ENCODE data around the gene INSR.

INSR gene

GRCh38 chr19:7294558-7295212 lies 471 bp upstream of the INSR start:
- no peak for DNase-seq

DNA sequence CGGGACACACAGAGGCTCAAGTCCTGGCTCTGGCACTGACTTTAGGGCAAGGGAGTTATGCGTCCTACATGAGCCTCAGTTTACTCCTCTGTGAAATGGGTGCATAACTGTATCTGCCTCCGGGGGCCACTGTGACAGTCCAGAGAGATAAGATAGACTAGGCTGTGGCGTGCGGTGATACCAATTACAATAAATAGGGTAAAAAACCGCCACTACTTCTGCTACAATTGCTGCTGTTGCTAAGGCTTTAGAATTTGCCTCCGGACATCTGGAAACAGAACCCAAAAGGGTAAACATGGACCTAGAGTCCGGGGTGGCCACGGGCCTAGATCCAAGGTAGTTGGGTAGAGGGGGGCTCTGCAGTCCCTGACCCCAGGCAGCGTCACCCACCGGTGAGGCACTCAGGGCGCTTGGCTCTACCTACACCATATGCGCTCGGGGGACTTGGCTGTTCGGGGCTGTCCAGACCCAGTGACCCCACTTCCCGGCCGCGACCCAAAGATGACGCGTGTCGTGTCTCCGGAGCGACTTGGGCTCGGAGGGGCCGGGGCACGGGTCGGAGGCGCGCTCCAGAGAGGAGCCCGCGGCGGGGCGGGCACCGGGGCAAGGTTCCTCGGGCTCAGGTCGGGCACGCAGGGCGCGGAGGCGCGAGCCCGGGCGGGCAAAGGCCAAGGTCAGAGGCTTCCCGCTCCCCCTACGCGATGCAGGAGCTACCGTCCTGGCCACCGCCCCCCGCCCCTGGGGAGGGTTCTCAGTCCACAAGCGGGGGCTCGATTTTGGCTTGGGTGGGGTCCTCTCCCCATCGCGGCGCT lies 1.1 kb downstream of the INSR start:
- no peak for DNase-seq

DNA sequence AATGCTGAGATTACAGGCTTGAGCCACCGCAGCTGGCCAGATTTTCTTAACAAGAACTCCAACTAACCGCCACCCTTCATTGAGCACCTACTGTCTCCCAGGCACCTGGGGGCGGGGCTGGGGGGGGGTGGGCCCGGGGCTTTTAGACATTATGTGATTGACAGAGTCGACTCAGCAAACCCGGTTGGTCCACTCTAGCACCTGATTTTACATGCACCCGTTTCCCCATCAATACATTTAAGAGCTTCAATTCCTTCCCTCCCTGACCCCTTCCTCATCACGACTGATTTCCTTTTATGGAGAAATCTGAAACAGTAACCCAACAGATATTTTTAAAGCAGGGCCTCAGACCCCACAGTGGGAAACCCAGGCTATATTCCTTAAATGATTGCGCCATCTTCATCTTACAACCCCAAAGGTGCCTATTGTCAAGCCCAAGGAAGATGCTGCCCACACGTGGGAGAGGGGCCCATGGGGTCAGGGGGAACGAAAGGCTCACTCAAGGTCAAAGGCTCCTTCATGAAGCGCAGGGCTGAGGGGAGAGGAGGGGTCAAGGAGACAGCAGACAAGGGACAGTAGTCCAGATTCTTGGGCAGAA lies 1.8 kb downstream of the INSR start:
- DNase-seq: no peak

- no peak for DNase-seq
These were observed 5.2 kb downstream of the INSR start for GRCh38 chr19:7288977-7289376.

DNA sequence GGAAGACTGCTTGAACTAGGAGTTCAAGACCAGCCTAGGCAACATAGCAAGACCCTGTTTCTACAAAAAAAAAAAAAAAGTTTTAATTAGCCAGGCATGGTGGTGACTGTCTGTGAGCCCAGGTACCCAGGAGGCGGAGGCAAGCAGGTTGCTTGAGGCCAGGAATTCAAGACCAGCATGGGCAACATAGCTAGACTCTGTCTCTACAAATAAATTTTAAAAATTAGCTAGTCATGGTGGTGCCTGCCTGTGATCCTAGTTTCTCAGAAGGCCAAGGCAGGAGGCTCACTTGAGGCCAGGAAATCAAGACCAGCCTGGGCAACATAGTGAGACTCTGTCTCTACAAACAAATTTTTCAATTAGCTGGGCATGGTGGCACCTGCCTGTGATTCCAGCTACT lies 6.1 kb downstream of the INSR start:
- DNase-seq: no peak

DNA sequence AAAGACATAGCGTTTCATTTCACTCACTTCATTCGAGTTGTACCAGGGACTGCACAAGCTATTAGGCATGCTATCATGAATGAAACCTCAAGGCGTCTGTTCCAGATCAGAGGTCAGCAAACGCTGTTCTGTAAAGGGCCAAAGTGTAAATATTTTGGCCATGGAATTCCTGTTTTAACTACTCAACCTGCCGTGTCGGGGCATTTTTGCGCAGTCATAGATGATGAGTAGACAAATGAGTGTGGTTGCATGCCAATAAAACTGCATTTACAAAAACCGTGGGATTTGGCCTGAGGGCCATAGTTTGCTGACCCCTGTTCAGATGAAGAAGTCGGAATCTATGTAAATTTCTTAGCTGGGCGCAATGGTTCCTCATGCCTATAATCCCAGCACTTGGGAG lies 6.5 kb downstream of the INSR start:
- no peak for DNase-seq

- no peak for DNase-seq
These were observed 13.1 kb downstream of the INSR start for GRCh38 chr19:7280940-7281666.

GRCh38 chr19:7272856-7273578 lies 21.2 kb downstream of the INSR start:
- no peak for DNase-seq

DNA sequence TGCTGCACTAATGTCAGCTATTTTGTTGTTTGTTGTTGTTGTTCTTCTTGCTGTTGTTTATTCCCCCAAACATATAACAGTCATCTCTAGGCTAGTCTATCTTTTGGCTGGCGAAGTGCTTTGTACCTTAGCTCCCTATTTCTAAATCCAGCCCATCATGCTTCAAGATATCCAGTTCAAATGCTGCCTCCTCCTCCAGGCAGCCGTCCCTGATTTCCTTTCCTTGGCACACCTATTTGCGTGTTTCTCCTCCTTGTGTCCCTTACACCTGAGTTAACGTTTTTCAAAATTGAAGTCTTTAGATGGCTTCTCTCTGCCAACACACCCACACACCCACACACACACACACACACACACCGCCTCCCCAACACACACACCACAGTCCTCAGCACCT lies 25.5 kb downstream of the INSR start:
- no peak for DNase-seq

DNA sequence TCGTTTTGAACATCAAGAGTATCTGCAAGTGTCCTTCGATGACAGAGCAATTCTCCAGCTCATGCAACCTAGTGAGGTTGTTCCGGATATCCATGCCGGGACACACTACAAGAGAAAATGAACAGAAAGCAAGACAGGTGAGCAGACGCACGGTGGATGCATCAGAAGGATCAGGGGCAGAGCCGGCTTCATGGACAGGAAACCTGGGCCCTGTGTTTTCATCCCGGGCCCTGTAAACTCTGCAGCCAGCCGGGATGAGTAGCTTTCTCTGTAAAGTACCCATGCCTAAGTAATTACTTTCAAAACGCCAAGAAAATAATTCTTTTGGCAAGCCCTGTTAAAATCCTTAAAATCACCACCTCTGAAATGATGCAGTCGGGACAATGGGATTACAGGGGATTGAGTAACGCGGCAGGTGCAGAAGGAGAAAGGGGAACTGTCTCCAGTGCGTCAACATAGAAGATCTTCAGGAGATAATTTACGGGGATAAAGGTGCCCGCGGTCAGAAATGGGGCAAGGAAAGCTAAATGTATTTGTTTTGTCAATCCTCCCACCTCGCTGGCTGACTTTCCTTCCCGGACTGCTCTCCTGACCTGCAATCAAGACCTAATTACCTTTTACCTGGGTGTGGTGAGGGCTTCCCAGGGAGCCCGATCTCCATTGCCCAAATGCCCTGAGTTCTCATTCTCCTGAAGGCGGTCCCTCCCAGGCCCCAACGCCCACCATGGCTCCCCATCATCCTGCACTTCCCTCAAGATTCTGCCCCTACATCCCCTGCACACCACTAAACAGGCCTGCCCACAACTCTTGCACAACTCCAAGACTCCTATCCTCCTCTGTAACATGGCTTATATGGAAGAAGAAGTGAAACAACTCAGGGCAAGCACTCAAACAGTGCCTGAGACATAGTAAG lies 26.2 kb downstream of the INSR start:
- DNase-seq: no peak

- DNase-seq: no peak
These were observed 27.4 kb downstream of the INSR start for GRCh38 chr19:7266832-7267231.

DNA sequence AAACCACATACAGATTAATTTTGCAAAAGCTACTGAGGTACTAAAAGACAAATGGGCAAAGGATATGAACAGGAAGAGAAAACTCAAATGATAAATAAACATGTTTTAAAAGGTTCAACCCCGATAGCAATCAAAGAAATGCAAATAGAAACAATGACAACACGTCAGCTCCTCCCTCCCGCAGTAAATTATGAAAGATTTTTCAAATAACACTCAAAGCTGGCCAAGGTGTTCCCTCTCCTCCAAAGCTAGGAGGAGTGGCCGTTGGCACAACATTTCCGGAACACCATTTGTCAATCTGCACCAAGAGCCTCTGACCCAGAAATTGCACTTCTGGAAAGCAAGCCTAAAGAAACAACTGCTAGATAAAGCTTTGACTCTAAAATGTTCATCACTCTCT lies 28.3 kb downstream of the INSR start:
- no peak for DNase-seq

DNA sequence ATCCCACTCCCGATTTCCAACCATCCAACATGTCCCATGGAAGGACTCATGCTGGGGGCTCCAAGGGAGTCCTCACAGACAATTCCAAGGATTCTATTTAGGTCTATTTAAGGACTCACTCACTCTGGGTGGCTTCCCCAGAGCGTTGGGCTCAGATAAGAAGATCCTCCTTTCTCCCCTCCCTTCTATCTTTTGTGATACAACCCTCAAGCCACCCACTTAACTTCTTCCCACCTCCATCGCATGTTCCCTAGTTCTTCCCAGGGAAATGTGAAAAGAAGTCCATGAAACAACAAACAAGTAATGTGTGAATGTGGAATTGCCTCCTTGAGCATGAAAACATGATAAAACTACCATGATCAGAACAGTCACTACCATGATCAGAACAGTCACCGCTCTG lies 29.4 kb downstream of the INSR start:
- no peak for DNase-seq

DNA sequence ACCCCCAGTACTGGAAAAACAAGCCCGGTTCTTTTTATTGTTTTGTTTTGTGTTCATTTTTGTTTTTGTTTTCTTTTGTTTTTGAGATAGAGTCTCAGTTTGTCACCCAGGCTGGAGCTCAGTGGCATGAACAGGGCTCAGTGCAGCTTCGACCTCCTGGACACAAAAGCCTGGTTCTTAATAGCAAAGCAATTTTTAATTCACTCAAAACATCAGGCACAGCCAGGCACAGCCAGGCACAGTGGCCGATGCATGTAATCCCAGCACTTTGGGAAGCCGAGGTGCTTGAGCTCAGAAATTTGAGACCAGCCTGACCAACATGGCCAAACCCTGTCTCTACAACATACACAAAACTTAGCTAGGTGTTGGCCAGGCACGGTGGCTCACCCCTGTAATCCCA lies 30.7 kb downstream of the INSR start:
- DNase-seq: no peak

DNA sequence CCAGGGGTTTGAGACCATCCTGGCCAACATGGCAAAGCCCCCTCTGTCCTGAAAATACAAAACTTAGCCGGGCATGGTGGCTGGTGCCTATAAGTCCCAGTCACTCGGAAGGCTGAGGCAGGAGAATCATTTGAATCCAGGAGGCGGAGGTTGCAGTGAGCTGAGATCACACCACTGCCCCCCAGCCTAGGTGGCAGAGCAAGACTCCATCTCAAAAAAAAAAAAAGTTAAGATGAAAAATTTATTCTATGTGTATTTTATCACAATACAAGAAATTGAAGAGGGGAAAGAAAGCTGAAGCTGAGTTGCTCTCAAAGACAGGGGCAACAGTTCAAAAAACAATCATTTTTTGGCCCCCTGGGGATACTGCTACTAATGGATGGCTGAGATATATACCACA lies 31.1 kb downstream of the INSR start:
- no peak for DNase-seq

GRCh38 chr19:7262470-7262869 lies 31.7 kb downstream of the INSR start:
- no peak for DNase-seq

DNA sequence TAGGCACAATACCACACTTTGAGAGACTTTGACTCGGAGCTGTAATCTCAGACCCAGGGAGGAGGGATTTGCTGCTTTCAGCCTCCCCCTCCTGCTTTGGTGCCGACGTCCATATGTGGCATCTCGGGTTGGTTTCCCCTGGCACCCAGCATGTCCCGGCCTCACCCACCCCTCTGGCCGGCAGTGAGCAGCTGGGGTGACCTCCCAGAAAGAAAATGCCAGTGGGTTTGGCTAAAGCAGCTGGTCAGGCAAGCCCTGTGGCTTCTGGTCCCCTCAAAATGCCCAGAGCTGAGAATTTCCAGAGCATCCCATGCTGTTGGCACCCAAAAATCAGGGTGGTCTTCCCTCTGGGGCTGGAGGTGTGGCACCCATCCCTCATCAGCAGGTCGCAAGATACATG lies 34.1 kb downstream of the INSR start:
- no peak for DNase-seq

GRCh38 chr19:7258840-7259395 lies 35.3 kb downstream of the INSR start:
- DNase-seq: no peak

DNA sequence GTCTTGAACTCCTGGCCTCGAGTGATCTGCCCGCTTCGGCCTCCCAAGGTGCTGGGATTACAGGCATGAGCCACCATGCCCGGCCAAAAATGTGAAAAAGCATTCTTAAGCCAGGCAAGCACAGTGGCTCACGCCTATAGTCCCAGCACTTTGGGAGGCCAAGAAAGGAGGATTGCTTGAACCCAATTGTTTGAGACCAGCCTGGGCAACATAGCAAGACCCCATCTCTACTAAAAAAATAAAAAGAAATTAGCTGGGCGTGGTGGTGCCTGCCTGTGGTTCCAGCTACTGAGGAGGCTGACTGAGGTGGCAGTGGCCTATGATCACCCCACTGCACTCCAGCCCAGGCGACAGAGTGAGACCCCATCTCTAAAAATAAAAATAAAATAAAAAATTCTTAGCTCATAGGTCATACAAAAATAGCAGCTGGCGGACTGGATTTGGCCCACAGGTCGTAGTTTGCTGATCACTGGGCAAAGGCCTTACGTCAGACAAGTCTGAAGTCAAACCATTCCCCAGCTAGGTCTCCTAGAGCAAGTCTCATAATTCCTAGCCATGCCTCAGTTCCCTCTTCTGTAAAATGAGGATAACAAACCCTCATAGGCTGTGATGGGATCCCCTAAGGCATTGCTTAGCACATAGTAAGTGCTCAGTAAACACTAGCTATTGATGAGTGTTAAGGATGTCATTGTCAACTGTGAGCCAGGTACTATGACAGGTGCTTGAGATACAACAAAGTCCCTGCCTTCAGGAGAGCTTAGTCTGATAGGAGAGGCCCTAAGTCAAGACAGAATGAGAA lies 36.0 kb downstream of the INSR start:
- no peak for DNase-seq

All from T-helper 9 cell (primary cell).